Activated naive CD4-positive, alpha-beta T cell treated with anti-CD3 and anti-CD28 coated beads for 36 hours (primary cell): ENCODE results near the gene TSPAN11. TPM values are rescaled to one million over a fixed set of nuclear protein-coding genes. Genes with fewer than 3 reads are reported as not detected.

ENCODE experiments used
- CTCF ChIA-PET: fragments of 350-600 bp; sonication (Branson Sonifier 250); formaldehyde crosslinking; loops from one replicate; lab custom pipeline; 2021; ENCODE audit warnings: antibody characterized with exemption; lab: Charles Lee
- DNase-seq: peaks from one replicate; pipeline ENCODE4 v3.0.0-alpha.2; 2020
- H3K27ac Mint-ChIP-seq: one replicate; pipeline ENCODE4 v1.8.0; 2021; ENCODE audit warnings: mild to moderate bottlenecking, mixed read lengths
- H3K27me3 Mint-ChIP-seq: one replicate; pipeline ENCODE4 v1.8.0; 2021; ENCODE audit warnings: low read depth, mixed read lengths
- H3K36me3 Mint-ChIP-seq: one replicate; pipeline ENCODE4 v1.8.0; 2021; ENCODE audit warnings: low read depth, mixed read lengths
- H3K4me1 Mint-ChIP-seq: one replicate; pipeline ENCODE4 v1.8.0; 2021; ENCODE audit warnings: low read depth, mixed read lengths
- H3K4me3 Mint-ChIP-seq: one replicate; pipeline ENCODE4 v1.8.0; 2021; ENCODE audit warnings: mild to moderate bottlenecking, moderate library complexity, mixed read lengths
- H3K9me3 Mint-ChIP-seq: one replicate; pipeline ENCODE4 v1.8.0; 2021; ENCODE audit warnings: mixed read lengths
- intact Hi-C: fragments of 100-400 bp; cut with micrococcal nuclease; formaldehyde crosslinking; loops from one replicate; pipeline ENCODE4 v1.15.1; 2023
- total RNA-seq, 2 experiments: library from RNA; stranded (reverse); gene quantifications; one replicate each; pipeline ENCODE4 v1.2.3, GENCODE V29; 2021

TSPAN11 gene
- total RNA-seq, 2 experiments from 2014 or later: not detected

GRCh38 chr12:30923057-30923456, 3.5 kb upstream of the TSPAN11 start:
- no peaks in the 10 kb centered on the region for H3K4me1 Mint-ChIP-seq
- DNase-seq: no peak
- H3K9me3 Mint-ChIP-seq: no peaks in the 10 kb centered on the region
- no peaks in the 10 kb centered on the region for H3K36me3 Mint-ChIP-seq
- no peak overlapping the region for H3K27ac Mint-ChIP-seq
- intact Hi-C loops: no loop called here
- H3K4me3 Mint-ChIP-seq: no peak overlapping the region
- CTCF ChIA-PET: no interaction called here
- H3K27me3 Mint-ChIP-seq: peaks cover 28% of the 10 kb centered on the region

GRCh38 chr12:30925607-30926242, 823 bp upstream of the TSPAN11 start:
- no peak for DNase-seq
- Mint-ChIP-seq H3K27me3 (peaks cover 39% of the 10 kb centered on the region), H3K27ac (no peak overlapping the region), H3K4me1 (no peaks in the 10 kb centered on the region), H3K4me3 (no peak overlapping the region), H3K36me3 (no peaks in the 10 kb centered on the region), H3K9me3 (no peaks in the 10 kb centered on the region)
- intact Hi-C loops: loop anchor here (2.0 kb wide), 1 partner anchor 75 kb away; no protein-coding TSS in a partner anchor
- CTCF ChIA-PET: interaction anchor here (1.0 kb wide), 1 partner anchor 12 kb away, joined by 3 read pairs; no protein-coding TSS in a partner anchor

- Mint-ChIP-seq H3K36me3 (no peaks in the 10 kb centered on the region), H3K4me1 (no peaks in the 10 kb centered on the region), H3K27me3 (peaks cover 41% of the 10 kb centered on the region), H3K9me3 (no peaks in the 10 kb centered on the region), H3K27ac (no peak overlapping the region), H3K4me3 (no peak overlapping the region)
- intact Hi-C loops: loop anchor here (2.0 kb wide), 1 partner anchor 76 kb away; no protein-coding TSS in a partner anchor
- no peak for DNase-seq
- CTCF ChIA-PET: interaction anchor here (0.5 kb wide), 1 partner anchor 445 kb away, joined by 3 read pairs; no protein-coding TSS in a partner anchor
These were observed 669 bp downstream of the TSPAN11 start for GRCh38 chr12:30927222-30927611.

- no peaks in the 10 kb centered on the region for H3K4me1 Mint-ChIP-seq
- no peak overlapping the region for H3K4me3 Mint-ChIP-seq
- H3K9me3 Mint-ChIP-seq: no peaks in the 10 kb centered on the region
- intact Hi-C loops: no loop called here
- no peak overlapping the region for H3K27ac Mint-ChIP-seq
- H3K27me3 Mint-ChIP-seq: peaks cover 45% of the 10 kb centered on the region
- DNase-seq: no peak
- no peaks in the 10 kb centered on the region for H3K36me3 Mint-ChIP-seq
- CTCF ChIA-PET: interaction anchor here (0.8 kb wide), 1 partner anchor 81 kb away, joined by 4 read pairs; no protein-coding TSS in a partner anchor
These were observed 2.1 kb downstream of the TSPAN11 start for GRCh38 chr12:30928356-30929244.

- Mint-ChIP-seq H3K4me3 (no peak overlapping the region), H3K36me3 (no peaks in the 10 kb centered on the region), H3K27me3 (peaks cover 40% of the 10 kb centered on the region), H3K9me3 (no peaks in the 10 kb centered on the region), H3K4me1 (no peaks in the 10 kb centered on the region), H3K27ac (no peak overlapping the region)
- no peak for DNase-seq
- CTCF ChIA-PET: no interaction called here
- intact Hi-C loops: no loop called here
These were observed 3.7 kb downstream of the TSPAN11 start for GRCh38 chr12:30930238-30930637.

- CTCF ChIA-PET: no interaction called here
- no peak for DNase-seq
- Mint-ChIP-seq H3K27ac (no peak overlapping the region), H3K27me3 (peaks cover 36% of the 10 kb centered on the region), H3K9me3 (no peaks in the 10 kb centered on the region), H3K4me3 (no peak overlapping the region), H3K36me3 (no peaks in the 10 kb centered on the region), H3K4me1 (no peaks in the 10 kb centered on the region)
- intact Hi-C loops: no loop called here
These were observed 4.1 kb downstream of the TSPAN11 start for GRCh38 chr12:30930641-30931040.

GRCh38 chr12:30932881-30933280, 6.3 kb downstream of the TSPAN11 start:
- Mint-ChIP-seq H3K4me3 (no peak overlapping the region), H3K27ac (no peak overlapping the region), H3K9me3 (no peaks in the 10 kb centered on the region), H3K27me3 (peaks cover 20% of the 10 kb centered on the region), H3K4me1 (no peaks in the 10 kb centered on the region), H3K36me3 (no peaks in the 10 kb centered on the region)
- CTCF ChIA-PET: no interaction called here
- DNase-seq: no peak
- intact Hi-C loops: no loop called here

GRCh38 chr12:30934811-30935210, 8.3 kb downstream of the TSPAN11 start:
- DNase-seq: no peak
- CTCF ChIA-PET: interaction anchor here (0.6 to 0.7 kb wide), 2 partner anchors 34 to 433 kb away, joined by 4 read pairs; no protein-coding TSS in a partner anchor
- no peaks in the 10 kb centered on the region for H3K36me3 Mint-ChIP-seq
- intact Hi-C loops: no loop called here
- H3K27me3 Mint-ChIP-seq: peaks cover 10% of the 10 kb centered on the region
- H3K27ac Mint-ChIP-seq: no peak overlapping the region
- no peaks in the 10 kb centered on the region for H3K4me1 Mint-ChIP-seq
- H3K4me3 Mint-ChIP-seq: no peak overlapping the region
- H3K9me3 Mint-ChIP-seq: no peaks in the 10 kb centered on the region

GRCh38 chr12:30936036-30936435, 9.5 kb downstream of the TSPAN11 start:
- Mint-ChIP-seq H3K4me1 (no peaks in the 10 kb centered on the region), H3K9me3 (no peaks in the 10 kb centered on the region), H3K36me3 (no peaks in the 10 kb centered on the region), H3K27me3 (peaks cover 7% of the 10 kb centered on the region), H3K27ac (no peak overlapping the region), H3K4me3 (no peak overlapping the region)
- CTCF ChIA-PET: interaction anchor here (0.8 kb wide), 1 partner anchor 84 kb away, joined by 3 read pairs; no protein-coding TSS in a partner anchor
- DNase-seq: no peak
- intact Hi-C loops: no loop called here

GRCh38 chr12:30939234-30939633, 12.7 kb downstream of the TSPAN11 start:
- DNase-seq: no peak
- CTCF ChIA-PET: no interaction called here
- Mint-ChIP-seq H3K4me1 (no peaks in the 10 kb centered on the region), H3K4me3 (no peak overlapping the region), H3K27ac (no peak overlapping the region), H3K36me3 (no peaks in the 10 kb centered on the region), H3K9me3 (no peaks in the 10 kb centered on the region), H3K27me3 (no peaks in the 10 kb centered on the region)
- intact Hi-C loops: no loop called here

- intact Hi-C loops: no loop called here
- Mint-ChIP-seq H3K27ac (no peak overlapping the region), H3K4me3 (no peak overlapping the region), H3K4me1 (no peaks in the 10 kb centered on the region), H3K27me3 (peaks cover 2% of the 10 kb centered on the region), H3K36me3 (no peaks in the 10 kb centered on the region), H3K9me3 (no peaks in the 10 kb centered on the region)
- no peak for DNase-seq
- CTCF ChIA-PET: no interaction called here
These were observed 15.9 kb downstream of the TSPAN11 start for GRCh38 chr12:30942486-30942885.

GRCh38 chr12:30942936-30943335, 16.4 kb downstream of the TSPAN11 start:
- H3K27me3 Mint-ChIP-seq: peaks cover 4% of the 10 kb centered on the region
- DNase-seq: no peak
- H3K27ac Mint-ChIP-seq: no peak overlapping the region
- H3K36me3 Mint-ChIP-seq: no peaks in the 10 kb centered on the region
- H3K9me3 Mint-ChIP-seq: no peaks in the 10 kb centered on the region
- intact Hi-C loops: no loop called here
- no peak overlapping the region for H3K4me3 Mint-ChIP-seq
- H3K4me1 Mint-ChIP-seq: no peaks in the 10 kb centered on the region
- CTCF ChIA-PET: no interaction called here
